Panc1 (cell line): ENCODE data around the gene CHCHD6. TPM values are rescaled to one million over a fixed set of nuclear protein-coding genes. Genes with fewer than 3 reads are reported as not detected.

Experiments used
- ATAC-seq: fragments of 200-7000 bp; cut with Tn5 transposase; 2 replicates; pipeline ENCODE4 v1.9.1; 2020; ENCODE audit warnings: mild to moderate bottlenecking, moderate library complexity
- BruUV-seq: library from RNA; stranded (reverse); fragments of 400-500 nt; replicated peaks from 2 replicates; lab custom pipeline; 2021; lab: Mats Ljungman, UMichigan
- CTCF ChIA-PET: fragments of 300-600 bp; sonication (Branson Sonifier 250); formaldehyde crosslinking; loops from one replicate; lab custom pipeline; 2022; ENCODE audit warnings: antibody characterized with exemption; lab: Charles Lee
- POLR2A ChIA-PET: fragments of 300-600 bp; sonication (Branson Sonifier 250); formaldehyde crosslinking; loops from one replicate; lab custom pipeline; 2022; ENCODE audit warnings: antibody characterized with exemption; lab: Charles Lee
- DNase-seq: peaks from one replicate; pipeline ENCODE4 v3.0.0-alpha.2; 2010; ENCODE audit warnings: low read depth, low spot score
- H3K27ac ChIP-seq: 2 replicates; pipeline ENCODE4 v1.5.1; 2011; ENCODE audit warnings: mild to moderate bottlenecking, low read length, inconsistent platforms
- H3K27me3 ChIP-seq: fragments of 200-500 bp; sonication (Bioruptor generic); 2 replicates; pipeline ENCODE4 v1.6.0; 2014; ENCODE audit warnings: low read length, inconsistent platforms; ENCODE audit not compliant: control insufficient read depth, insufficient read depth
- H3K36me3 ChIP-seq: fragments of 200-500 bp; sonication (Bioruptor generic); 2 replicates; pipeline ENCODE4 v1.5.1; 2014; ENCODE audit warnings: inconsistent platforms, mild to moderate bottlenecking, low read length, moderate library complexity; ENCODE audit not compliant: control insufficient read depth, insufficient read depth
- H3K4me1 ChIP-seq: 2 replicates; pipeline ENCODE4 v1.5.1; 2011; ENCODE audit warnings: inconsistent platforms, mild to moderate bottlenecking, low read length, moderate library complexity; ENCODE audit not compliant: control insufficient read depth, insufficient read depth
- H3K4me3 ChIP-seq, 2 experiments: 2 replicates each; pipeline ENCODE4 v1.5.1; 2011 to 2012; ENCODE audit warnings: low read depth in 2 of 2, low read length in 2 of 2, mild to moderate bottlenecking in 2 of 2, inconsistent platforms in 1 of 2, moderate library complexity in 1 of 2
- H3K9me3 ChIP-seq: fragments of 200-500 bp; sonication (Bioruptor generic); 2 replicates; pipeline ENCODE4 v1.5.1; 2014; ENCODE audit warnings: low read depth, mild to moderate bottlenecking, inconsistent platforms, low read length, moderate library complexity; ENCODE audit not compliant: control insufficient read depth, insufficient read depth
- CTCF ChIP-seq: fragments of 450-650 bp; IDR thresholded peaks from 2 replicates; pipeline ENCODE4 v1.5.1; 2017; ENCODE audit warnings: mild to moderate bottlenecking
- POLR2AphosphoS5 ChIP-seq: IDR thresholded peaks from 2 replicates; pipeline ENCODE4 v1.6.1; 2012; ENCODE audit warnings: mild to moderate bottlenecking, low read depth, low read length, moderate library complexity
- REST ChIP-seq, 2 experiments: IDR thresholded peaks; 2 replicates each; pipeline ENCODE4 v1.6.1; 2011 to 2012; ENCODE audit warnings: low read depth in 2 of 2, control low read depth in 1 of 2, low read length in 1 of 2, mild to moderate bottlenecking in 1 of 2, moderate library complexity in 1 of 2; ENCODE audit not compliant: insufficient read depth in 1 of 2
- SIN3A ChIP-seq: IDR thresholded peaks from 2 replicates; pipeline ENCODE4 v1.6.1; 2012; ENCODE audit warnings: low read depth, mild to moderate bottlenecking, low read length, moderate library complexity, borderline replicate concordance; ENCODE audit not compliant: insufficient read depth
- TCF7L2 ChIP-seq: IDR thresholded peaks from 2 replicates; pipeline ENCODE4 v1.6.1; 2011; ENCODE audit warnings: mild to moderate bottlenecking, low read depth, low read length, inconsistent platforms
- in situ Hi-C: cut with HindIII; loops from 2 replicates; pipeline ENCODE4 v1.10.0; 2016; ENCODE audit warnings: low sequenced_read_pairs, low pct_unique_long_range_greater_than_20kb
- intact Hi-C: fragments of 100-400 bp; cut with micrococcal nuclease; formaldehyde crosslinking; loops from one replicate; pipeline ENCODE4 v1.10.0; 2022; ENCODE audit not compliant: unreplicated experiment
- total RNA-seq: library from RNA; stranded (reverse); gene quantifications from one replicate; pipeline ENCODE4 v1.2.1, GENCODE V29; 2021; ENCODE audit not compliant: unreplicated experiment

The CHCHD6 gene
- total RNA-seq, 1 experiment from 2014 or later = 31.5 TPM

GRCh38 chr3:126811530-126811929, 107.5 kb downstream of the CHCHD6 start:
- Histone ChIP-seq H3K27me3 (no peaks in the 10 kb centered on the region), H3K36me3 (no peaks in the 10 kb centered on the region), H3K4me1 (peaks cover 9% of the 10 kb centered on the region), H3K4me3 (no peak overlapping the region), H3K27ac (no peak overlapping the region), H3K9me3 (no peaks in the 10 kb centered on the region)
- in situ Hi-C loops = no loop called here
- ATAC-seq (peak; percentile 84), DNase-seq (no peak)
- intact Hi-C loops = no loop called here
- CTCF ChIA-PET = interaction anchor here (0.6 kb wide), 1 partner anchor 170 kb away, joined by 6 read pairs; no protein-coding TSS in a partner anchor
- TF ChIP-seq CTCF (no peak), POLR2AphosphoS5 (no peak), REST (IDR thresholded peaks at IDR 0.05; ENCODE audit: insufficient read depth in 1 of 2, low read depth in 2 of 2, low read length in 1 of 2) (no peak), TCF7L2 (no peak), SIN3A (no peak)
- no TSS peak for BruUV-seq
- POLR2A ChIA-PET = interaction anchor here (0.6 kb wide), 1 partner anchor 1295 kb away, joined by 3 read pairs; no protein-coding TSS in a partner anchor

GRCh38 chr3:126816298-126816697, 112.3 kb downstream of the CHCHD6 start:
- in situ Hi-C loops (no loop called here), intact Hi-C loops (no loop called here)
- DNase-seq = no peak
- no TSS peak for BruUV-seq
- ChIA-PET POLR2A (interaction anchor here (0.7 kb wide), 1 partner anchor 27 kb away, joined by 3 read pairs; no protein-coding TSS in a partner anchor), CTCF (no interaction called here)
- Histone ChIP-seq H3K4me1 (peaks cover 9% of the 10 kb centered on the region), H3K27ac (no peak overlapping the region), H3K27me3 (no peaks in the 10 kb centered on the region), H3K4me3 (no peak overlapping the region), H3K9me3 (no peaks in the 10 kb centered on the region), H3K36me3 (no peaks in the 10 kb centered on the region)
- no peak for TF ChIP-seq TCF7L2
- ATAC-seq = no peak

- Histone ChIP-seq H3K27me3 (no peaks in the 10 kb centered on the region), H3K4me1 (peaks cover under 1% of the 10 kb centered on the region; the same call in 1 of the 2 replicates), H3K36me3 (no peaks in the 10 kb centered on the region), H3K4me3 (no peak overlapping the region), H3K27ac (no peak overlapping the region), H3K9me3 (no peaks in the 10 kb centered on the region)
- ChIA-PET POLR2A (no interaction called here), CTCF (no interaction called here)
- ATAC-seq = 0 out of 2 replicates have a peak, but pooled peaks have one; percentile 37
- no TSS peak for BruUV-seq
- TF ChIP-seq TCF7L2 = no peak
- TF ChIP-seq SIN3A = no peak
- no peak for TF ChIP-seq POLR2AphosphoS5
- no peak for TF ChIP-seq REST (IDR thresholded peaks at IDR 0.05; ENCODE audit: insufficient read depth in 1 of 2, low read depth in 2 of 2, low read length in 1 of 2)
- TF ChIP-seq CTCF = no peak
- no peak for DNase-seq
- in situ Hi-C loops (no loop called here), intact Hi-C loops (no loop called here)
Measured at GRCh38 chr3:126816986-126817777, 113.1 kb downstream of the CHCHD6 start.
